SK-N-SH treated with all-trans-retinoic acid at 6 μM for 48 hours (cell line): ENCODE measurements around the gene RAVER2.

ENCODE experiments used
- ATAC-seq: fragments of 200-7000 bp; cut with Tn5 transposase; 3 replicates; pipeline ENCODE4 v1.9.1; 2020; ENCODE audit warnings: mild to moderate bottlenecking, moderate library complexity
- ARNTL ChIP-seq: fragments of 450-650 bp; formaldehyde crosslinking; IDR thresholded peaks from 2 replicates; pipeline ENCODE4 v1.5.0; 2020; ENCODE audit warnings: low read depth, mild to moderate bottlenecking, moderate library complexity, borderline replicate concordance
- BACH2 ChIP-seq: fragments of 250-450 bp; sonication (Bioruptor Pico); IDR thresholded peaks from 2 replicates; pipeline ENCODE4 v1.9.0; 2021; ENCODE audit warnings: mild to moderate bottlenecking, borderline replicate concordance
- CREB5 ChIP-seq: fragments of 250-450 bp; sonication (Bioruptor Pico); IDR thresholded peaks from 2 replicates; pipeline ENCODE4 v1.5.1; 2020; ENCODE audit warnings: low read depth, mild to moderate bottlenecking, moderate library complexity
- CSDC2 ChIP-seq: fragments of 250-450 bp; sonication (Bioruptor Pico); IDR thresholded peaks from 2 replicates; pipeline ENCODE4 v1.5.0; 2020; ENCODE audit warnings: mild to moderate bottlenecking, moderate library complexity
- CSRNP3 ChIP-seq: fragments of 250-450 bp; sonication (Bioruptor Pico); IDR thresholded peaks from 2 replicates; pipeline ENCODE4 v1.5.1; 2021; ENCODE audit warnings: mild to moderate bottlenecking, moderate library complexity
- ESRRG ChIP-seq: fragments of 250-450 bp; sonication (Bioruptor Pico); IDR thresholded peaks from 2 replicates; pipeline ENCODE4 v1.6.1; 2021; ENCODE audit warnings: mild to moderate bottlenecking
- GLIS3 ChIP-seq: fragments of 250-450 bp; sonication (Bioruptor Pico); IDR thresholded peaks from 2 replicates; pipeline ENCODE4 v1.5.0; 2020; ENCODE audit warnings: mild to moderate bottlenecking, moderate library complexity
- ISL1 ChIP-seq: fragments of 250-450 bp; sonication (Bioruptor Pico); IDR thresholded peaks from 2 replicates; pipeline ENCODE4 v2.1.2; 2022; ENCODE audit warnings: mild to moderate bottlenecking, moderate library complexity
- OSR1 ChIP-seq: fragments of 250-450 bp; sonication (Bioruptor Pico); IDR thresholded peaks from 2 replicates; pipeline ENCODE4 v1.8.0; 2022; ENCODE audit warnings: moderate library complexity, mild to moderate bottlenecking, inconsistent platforms
- PATZ1 ChIP-seq: fragments of 250-450 bp; sonication (Bioruptor Pico); IDR thresholded peaks from 2 replicates; pipeline ENCODE4 v1.8.0; 2020; ENCODE audit warnings: mild to moderate bottlenecking, moderate library complexity, borderline replicate concordance
- POU6F1 ChIP-seq: fragments of 250-450 bp; sonication (Bioruptor Pico); IDR thresholded peaks from 2 replicates; pipeline ENCODE4 v1.8.0; 2021; ENCODE audit warnings: low read depth, mild to moderate bottlenecking, moderate library complexity, borderline replicate concordance
- PPARA ChIP-seq: fragments of 250-450 bp; sonication (Bioruptor Pico); IDR thresholded peaks from 2 replicates; pipeline ENCODE4 v1.5.0; 2020; ENCODE audit warnings: mild to moderate bottlenecking, borderline replicate concordance
- RARB ChIP-seq: fragments of 250-450 bp; sonication (Bioruptor Pico); IDR thresholded peaks from 2 replicates; pipeline ENCODE4 v1.8.0; 2021; ENCODE audit warnings: mild to moderate bottlenecking, moderate library complexity
- SNAI2 ChIP-seq: fragments of 250-450 bp; sonication (Bioruptor Pico); IDR thresholded peaks from 2 replicates; pipeline ENCODE4 v1.5.0; 2020; ENCODE audit warnings: mild to moderate bottlenecking, moderate library complexity
- TCF4 ChIP-seq: fragments of 250-450 bp; sonication (Bioruptor Pico); IDR thresholded peaks from 2 replicates; pipeline ENCODE4 v1.8.0; 2021; ENCODE audit warnings: mild to moderate bottlenecking, moderate library complexity, borderline replicate concordance
- TSHZ2 ChIP-seq: fragments of 250-450 bp; sonication (Bioruptor Pico); IDR thresholded peaks from 2 replicates; pipeline ENCODE4 v1.5.0; 2020; ENCODE audit warnings: mild to moderate bottlenecking, moderate library complexity
- ZC3H10 ChIP-seq: fragments of 250-450 bp; sonication (Bioruptor Pico); IDR thresholded peaks from 2 replicates; pipeline ENCODE4 v1.5.1; 2021; ENCODE audit warnings: mild to moderate bottlenecking, moderate library complexity
- ZFP3 ChIP-seq: fragments of 250-450 bp; sonication (Bioruptor Pico); IDR thresholded peaks from 2 replicates; pipeline ENCODE4 v1.5.0; 2020; ENCODE audit warnings: mild to moderate bottlenecking, moderate library complexity
- ZFP30 ChIP-seq: fragments of 450-650 bp; formaldehyde crosslinking; IDR thresholded peaks from 2 replicates; pipeline ENCODE4 v1.5.0; 2022; ENCODE audit warnings: mild to moderate bottlenecking, moderate library complexity
- ZNF565 ChIP-seq: fragments of 450-650 bp; formaldehyde crosslinking; conservative IDR thresholded peaks from 2 replicates; pipeline ENCODE4 v1.5.0; 2020; ENCODE audit warnings: low read depth, mild to moderate bottlenecking, moderate library complexity
- ZNF70 ChIP-seq: fragments of 450-650 bp; formaldehyde crosslinking; IDR thresholded peaks from 2 replicates; pipeline ENCODE4 v1.5.0; 2020; ENCODE audit warnings: mild to moderate bottlenecking, moderate library complexity
- ZNF8 ChIP-seq: fragments of 450-650 bp; formaldehyde crosslinking; IDR thresholded peaks from 2 replicates; pipeline ENCODE4 v1.5.0; 2020; ENCODE audit warnings: mild to moderate bottlenecking, moderate library complexity

The RAVER2 gene

GRCh38 chr1:64828829-64829228, 84.0 kb downstream of the RAVER2 start (continued):
- TF ChIP-seq TSHZ2 (CRISPR knock-in tag) = no peak
- TF ChIP-seq PATZ1 (CRISPR knock-in tag) = no peak
- TF ChIP-seq ZNF565 (CRISPR knock-in tag) = no peak
- TF ChIP-seq SNAI2 (CRISPR knock-in tag) = no peak
- TF ChIP-seq ZC3H10 (CRISPR knock-in tag) = no peak
- TF ChIP-seq, all 23 proteins: peak for 0

- TF ChIP-seq BACH2 (CRISPR knock-in tag) (no peak), TCF4 (CRISPR knock-in tag) (no peak), RARB (CRISPR knock-in tag) (no peak), ZFP3 (CRISPR knock-in tag) (no peak), ZC3H10 (CRISPR knock-in tag) (no peak), SNAI2 (CRISPR knock-in tag) (no peak), CSDC2 (CRISPR knock-in tag) (no peak), CREB5 (CRISPR knock-in tag) (no peak)
- TF ChIP-seq, all 23 proteins: peak for 0
- no peak for ATAC-seq
These were observed 84.6 kb downstream of the RAVER2 start for GRCh38 chr1:64829411-64830029.

GRCh38 chr1:64830030-64830651, 85.3 kb downstream of the RAVER2 start:
- no peak for ATAC-seq
- TF ChIP-seq CSDC2 (CRISPR knock-in tag) = no peak
- no peak for TF ChIP-seq CSRNP3
- no peak for TF ChIP-seq POU6F1 (CRISPR knock-in tag)
- TF ChIP-seq ZFP30 = no peak
- TF ChIP-seq RARB (CRISPR knock-in tag) = no peak
- TF ChIP-seq CREB5 (CRISPR knock-in tag) = no peak
- no peak for TF ChIP-seq ISL1 (CRISPR knock-in tag)
- TF ChIP-seq TCF4 (CRISPR knock-in tag) = no peak
- TF ChIP-seq BACH2 (CRISPR knock-in tag) = no peak
- no peak for TF ChIP-seq ZC3H10 (CRISPR knock-in tag)
- no peak for TF ChIP-seq GLIS3
- no peak for TF ChIP-seq OSR1 (CRISPR knock-in tag)
- no peak for TF ChIP-seq TSHZ2 (CRISPR knock-in tag)
- no peak for TF ChIP-seq ESRRG (CRISPR knock-in tag)
- no peak for TF ChIP-seq PPARA (CRISPR knock-in tag)
- TF ChIP-seq ZFP3 (CRISPR knock-in tag) = no peak
- no peak for TF ChIP-seq ZNF70 (CRISPR knock-in tag)
- TF ChIP-seq SNAI2 (CRISPR knock-in tag) = no peak
- no peak for TF ChIP-seq ARNTL (CRISPR knock-in tag)
- TF ChIP-seq ZNF8 = no peak
